ENCODE results near the gene KIF6.
A peak's percentile ranks its signal among the peaks of the same experiment; 100 is the strongest.

The KIF6 gene

DNA sequence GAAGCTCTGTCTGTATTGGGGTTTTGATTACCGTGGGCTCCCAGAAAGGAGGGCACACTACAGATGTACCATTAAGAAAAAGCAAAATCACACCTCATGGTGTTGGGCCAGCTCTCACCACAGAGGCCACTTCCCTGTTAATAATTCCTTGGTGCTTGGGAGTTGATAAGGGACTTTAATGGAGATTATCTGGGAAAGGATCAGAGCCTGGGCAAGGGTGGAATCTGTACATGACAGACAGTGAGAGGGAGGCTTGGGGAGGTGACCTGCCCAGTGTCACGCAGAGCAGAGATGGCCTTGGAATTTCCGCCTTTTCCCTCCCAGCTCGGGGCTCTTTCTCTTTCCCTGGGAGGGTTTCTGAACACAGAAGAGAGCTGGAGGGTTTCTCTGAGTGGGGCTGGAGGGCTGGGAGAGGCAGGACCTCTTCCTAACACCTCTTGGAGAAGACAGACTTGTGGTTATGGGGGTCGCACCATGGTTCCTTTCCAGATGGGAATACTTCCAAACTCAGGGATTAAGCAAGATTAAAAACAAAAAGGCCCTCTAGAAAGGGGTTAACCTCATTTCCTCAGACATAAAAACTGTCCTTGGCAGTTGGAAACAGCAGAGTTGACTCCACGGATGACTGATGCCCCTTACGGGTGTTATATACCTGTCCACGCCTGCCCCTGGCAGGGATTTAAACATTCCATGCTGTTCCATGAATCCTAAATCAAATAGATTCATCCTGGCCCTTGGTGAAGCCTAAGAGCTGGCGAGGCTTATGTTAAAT lies 385.9 kb downstream of the KIF6 start:
- DNase-seq = no peak

DNA sequence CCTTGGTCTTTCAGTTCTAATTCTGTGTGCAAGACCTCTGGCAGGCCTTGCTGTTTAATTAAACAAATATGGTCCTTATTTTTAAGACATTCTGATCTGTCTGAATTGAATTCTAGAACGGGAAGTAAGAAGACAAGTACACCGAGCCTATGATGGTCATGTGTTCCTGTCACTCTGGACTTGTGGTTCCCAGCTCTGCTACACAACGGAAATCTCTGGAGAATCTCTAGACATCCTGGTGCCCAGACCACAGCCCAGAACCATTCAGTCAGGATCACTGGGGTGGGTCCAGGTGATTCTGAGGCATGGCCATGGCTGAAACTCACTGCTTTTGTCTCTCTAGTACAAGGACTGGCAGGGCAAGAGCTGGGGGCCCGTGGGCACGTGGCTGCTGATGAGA lies 386.8 kb downstream of the KIF6 start:
- peak; percentile 81 for DNase-seq

DNA sequence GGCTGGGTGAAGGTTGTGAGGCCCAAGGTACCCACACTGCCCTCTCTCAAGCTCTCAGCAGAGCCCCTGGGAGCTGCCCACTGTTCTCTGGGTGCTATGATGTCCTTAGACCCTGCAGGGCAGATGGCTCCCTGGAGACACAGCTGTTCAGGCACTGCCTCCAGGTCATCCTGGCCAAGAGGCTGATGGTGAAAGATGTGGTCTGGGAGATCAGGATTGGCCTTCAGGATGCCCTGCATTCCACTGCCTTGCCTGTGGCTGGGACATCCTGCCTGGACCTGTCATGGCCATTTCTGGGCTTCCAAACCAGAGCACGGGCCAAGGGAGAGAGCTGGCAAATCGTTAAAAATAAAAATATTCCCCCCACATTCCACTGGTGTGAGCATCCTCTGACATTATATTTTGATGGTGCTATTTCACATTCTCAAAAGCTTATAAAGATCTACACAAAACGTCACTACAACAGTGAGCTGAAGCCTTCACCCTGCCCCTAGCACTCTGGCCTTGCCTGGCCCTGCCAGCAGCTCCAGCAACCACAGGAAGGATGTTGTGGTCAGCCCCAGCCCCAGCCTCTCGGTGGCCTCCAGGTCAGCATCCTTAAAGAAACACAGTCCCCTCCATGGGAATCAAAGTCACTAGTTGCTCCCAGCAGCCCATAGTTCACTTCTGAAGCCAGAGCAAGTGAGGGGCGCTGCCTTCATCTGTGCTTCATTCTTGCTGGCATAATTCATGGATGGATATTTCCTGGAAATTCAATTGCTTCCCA lies 389.2 kb downstream of the KIF6 start:
- DNase-seq = peak; percentile 89

DNA sequence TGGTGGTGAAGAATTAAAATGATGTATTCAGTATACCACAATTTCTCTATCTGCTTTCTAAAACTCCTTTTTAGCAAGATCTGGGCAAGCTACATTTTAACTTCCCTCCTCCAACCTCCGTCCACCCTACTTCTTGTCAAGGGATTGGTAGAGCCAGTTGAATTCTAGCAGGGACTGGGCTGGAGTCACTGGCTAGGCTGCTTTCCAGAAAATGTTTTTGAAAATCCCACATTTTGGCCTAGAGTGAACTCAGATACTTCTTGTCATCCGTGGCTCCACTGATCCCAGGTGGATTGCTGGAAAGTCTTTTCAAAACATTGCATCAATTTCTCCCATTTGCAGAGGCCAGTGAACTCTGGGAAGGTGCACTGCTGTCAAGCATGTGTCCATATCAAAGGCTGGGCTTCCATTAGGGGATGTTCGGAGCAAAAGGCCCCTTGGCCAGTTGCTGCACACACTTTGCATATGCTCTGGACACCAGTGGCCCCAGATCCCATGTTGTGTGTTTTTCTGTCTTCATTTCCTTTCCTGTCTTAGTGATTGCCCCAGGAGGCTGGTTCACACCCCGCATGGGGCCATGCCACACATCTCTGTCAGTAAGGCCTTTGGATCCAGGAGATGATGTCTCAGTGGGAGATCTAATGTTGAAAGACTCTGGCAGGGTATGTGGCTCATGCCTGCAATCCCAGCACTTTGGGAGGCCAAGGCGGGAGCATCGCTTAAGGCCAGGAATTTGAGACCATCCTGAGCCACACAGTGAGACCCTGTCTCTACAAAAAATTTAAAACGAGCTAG lies 391.4 kb downstream of the KIF6 start:
- DNase-seq = no peak

DNA sequence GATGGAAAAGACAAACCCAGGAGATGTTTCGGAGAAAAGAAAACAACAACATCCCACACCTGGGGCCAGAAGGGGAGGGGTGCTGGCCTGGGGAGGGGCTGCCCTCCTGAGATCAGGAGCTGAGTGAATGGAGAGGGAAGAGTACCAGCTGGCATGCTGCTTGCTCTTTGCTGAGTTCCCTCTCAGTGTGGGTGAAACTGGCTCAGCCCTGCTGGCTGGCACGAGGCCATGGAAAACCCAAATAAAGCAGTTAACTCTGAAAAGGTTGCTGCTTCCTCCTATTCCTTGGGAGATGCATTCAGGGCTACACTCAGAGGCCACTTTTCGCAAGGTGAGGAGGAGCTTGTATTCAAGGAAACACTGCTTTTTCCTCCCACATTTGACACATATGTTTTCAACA lies 394.7 kb downstream of the KIF6 start:
- DNase-seq = peak; percentile 76

DNA sequence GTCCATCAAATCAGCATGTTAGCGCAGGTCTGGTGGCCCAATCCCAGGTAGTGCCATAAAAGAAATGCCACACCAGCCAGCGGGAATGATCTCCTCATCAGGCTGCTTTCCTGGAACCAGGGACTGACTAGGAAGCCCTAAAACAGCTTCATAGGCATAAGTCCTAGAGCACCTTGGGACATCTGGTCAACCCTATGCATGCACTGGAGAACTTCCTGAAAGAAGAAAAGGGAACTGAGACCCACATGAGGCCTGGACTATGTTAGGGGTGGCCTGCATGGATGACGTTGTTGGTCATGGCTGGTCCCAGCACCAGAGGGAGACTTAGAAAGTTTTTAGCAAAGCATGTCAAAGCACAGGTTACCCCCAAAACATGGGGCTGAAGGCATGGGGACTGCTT lies 395.2 kb downstream of the KIF6 start:
- DNase-seq = peak; percentile 95

DNA sequence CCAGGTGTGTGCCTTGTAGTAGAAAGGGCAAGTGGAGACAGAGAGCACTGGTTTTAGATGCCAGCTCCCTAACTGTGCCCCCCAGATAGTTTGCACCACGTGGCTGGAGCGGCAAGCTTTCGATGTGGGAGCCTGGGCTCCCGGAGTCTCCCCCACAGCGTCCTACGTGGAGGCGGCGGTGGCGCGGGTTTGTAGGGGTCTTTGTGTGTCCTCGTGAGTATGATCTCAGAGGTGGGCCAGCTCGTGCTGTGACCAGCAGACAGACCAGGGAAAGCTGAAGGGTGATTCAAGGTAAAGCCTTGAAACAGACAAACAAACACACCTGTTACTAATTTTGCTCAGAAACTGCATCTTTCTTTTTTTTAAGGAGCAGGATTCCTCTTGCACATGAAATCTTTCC lies 397.1 kb downstream of the KIF6 start:
- no peak for DNase-seq

DNA sequence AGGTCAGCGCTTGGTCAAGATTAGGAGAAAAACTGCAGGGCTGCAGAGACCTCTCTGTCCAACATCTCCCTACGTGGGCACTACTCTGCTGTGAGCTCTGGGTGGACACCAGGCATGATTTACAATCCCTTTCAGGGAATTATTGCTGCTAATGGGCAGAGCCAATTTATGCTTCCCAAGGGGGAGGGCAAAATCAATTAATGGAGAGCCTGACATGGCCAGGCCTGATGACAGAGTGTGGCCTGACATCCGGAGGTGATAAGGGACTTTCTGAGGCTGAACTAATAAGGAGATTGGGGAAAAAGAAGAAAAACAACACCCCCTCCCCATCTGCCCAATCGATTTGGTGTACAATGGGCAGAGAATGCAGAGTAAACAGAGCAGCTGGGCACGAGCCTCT lies 397.7 kb downstream of the KIF6 start:
- DNase-seq = no peak

DNA sequence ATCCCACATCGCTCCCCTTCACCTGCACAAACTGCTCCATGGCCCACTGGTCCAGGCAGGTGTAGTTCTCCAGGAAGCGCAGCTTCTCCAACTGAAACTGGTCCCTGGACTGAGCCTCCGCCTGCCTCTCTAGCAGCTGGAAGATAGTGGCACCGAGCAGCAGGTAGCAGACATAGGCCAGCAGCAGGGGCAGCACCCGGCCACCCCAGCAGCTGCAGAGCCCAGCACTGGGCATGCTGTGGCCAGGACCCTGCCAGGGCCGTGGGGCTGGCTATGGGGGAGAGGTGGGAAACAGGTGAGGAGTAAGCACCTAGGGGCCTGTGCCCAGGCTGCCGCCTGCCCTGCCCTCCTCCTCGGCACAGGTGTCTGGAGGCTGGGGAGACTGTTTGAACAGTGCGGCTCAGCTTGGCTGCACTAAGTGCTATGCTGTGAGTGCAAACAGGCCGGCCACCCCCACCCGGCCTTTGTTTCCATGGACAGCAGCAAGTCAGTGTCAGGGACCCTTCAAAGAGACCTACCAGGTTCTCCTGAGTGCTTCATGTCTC lies 402.8 kb downstream of the KIF6 start, which contains the start of gene KCNK16:
TSS of gene KCNK16 (minus strand) at position 397 of the 545 bp plus-strand sequence. CDS start at position 235, 162 bp downstream.
- no peak for DNase-seq

DNA sequence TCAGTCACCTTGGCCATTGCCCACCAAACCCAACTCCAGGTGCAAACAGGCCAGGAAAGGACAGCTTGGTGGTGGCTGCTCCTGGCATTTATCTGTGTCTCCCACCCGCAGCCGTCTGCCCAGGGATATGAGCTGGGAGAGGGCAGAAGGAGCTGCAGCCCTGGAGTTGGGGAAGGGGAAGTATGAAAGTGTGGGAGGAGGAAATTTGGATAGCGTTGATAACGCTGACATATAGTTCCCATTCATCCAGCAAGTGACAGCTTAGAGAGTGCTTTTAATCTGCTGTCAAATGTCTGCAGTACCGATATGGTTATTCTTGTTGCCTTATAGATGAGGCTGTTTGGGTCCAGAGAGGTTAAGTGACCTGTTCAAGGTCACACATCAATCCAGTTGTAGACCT lies 403.4 kb downstream of the KIF6 start:
- DNase-seq = no peak

DNA sequence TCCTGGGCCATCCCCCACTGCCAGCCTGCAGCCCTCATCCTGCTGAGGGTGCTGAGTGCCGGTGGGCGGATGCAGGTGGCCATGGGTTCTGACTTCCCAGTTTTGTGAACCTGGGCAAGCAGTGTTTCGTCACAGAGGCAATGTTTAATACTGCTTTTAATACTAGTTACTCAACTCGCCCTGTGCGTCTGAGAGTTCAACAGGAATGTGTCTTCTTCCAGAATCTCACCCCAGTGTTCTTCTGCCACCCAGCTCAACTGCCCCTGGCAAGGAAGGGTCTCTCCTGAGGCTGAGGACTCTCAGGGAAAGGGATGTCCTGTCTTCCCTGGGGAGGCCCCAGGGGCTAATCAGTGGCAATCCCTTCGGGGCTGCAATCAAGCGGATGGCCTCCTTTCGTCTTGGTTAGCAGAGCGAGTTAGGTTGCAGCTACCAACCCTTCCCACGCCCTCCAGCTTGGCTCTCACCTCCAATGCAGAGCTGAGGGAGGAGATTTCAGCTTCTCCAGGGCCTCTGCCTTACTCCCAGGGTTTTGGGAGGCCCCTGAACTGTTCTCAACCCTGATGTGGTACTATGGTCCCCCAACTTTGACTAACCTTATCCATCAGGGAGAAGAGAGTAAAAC lies 404.7 kb downstream of the KIF6 start:
- no peak for DNase-seq

DNA sequence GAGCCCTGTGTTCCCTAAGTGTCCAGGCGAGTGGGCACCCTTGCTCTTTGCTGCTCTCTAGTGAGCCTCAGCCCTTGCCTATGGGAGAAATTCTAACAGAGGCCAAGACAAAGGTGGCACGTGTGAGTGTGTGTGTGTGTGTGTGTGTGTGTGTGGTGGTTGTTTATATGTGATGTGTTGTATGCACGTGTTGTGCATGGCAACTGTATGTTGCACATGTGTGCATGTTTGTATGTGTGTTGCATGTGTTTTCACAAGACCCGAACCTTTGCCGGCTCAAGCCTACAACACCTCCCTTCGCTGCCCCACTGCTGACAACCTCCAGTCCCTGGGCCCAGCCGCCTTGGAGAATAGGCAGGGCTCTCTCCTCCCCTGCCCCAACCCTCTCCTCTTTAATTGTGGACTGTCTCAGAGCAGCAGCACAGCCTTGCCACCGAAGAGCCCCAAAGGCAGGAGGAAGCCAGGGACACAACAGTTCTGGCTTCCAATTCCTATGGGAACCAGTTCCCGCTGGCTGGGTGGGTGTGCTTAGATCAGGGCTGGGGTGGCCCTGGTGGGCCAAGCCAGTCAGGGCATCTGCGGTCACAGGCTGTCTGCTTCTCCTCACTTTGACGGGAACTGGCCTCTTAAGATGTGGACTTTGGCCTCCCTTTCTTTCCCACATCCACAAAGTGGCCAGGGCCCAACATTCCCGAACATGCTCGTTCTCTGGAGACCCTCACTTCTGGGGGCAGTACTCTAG lies 405.4 kb downstream of the KIF6 start:
- DNase-seq = no peak

DNA sequence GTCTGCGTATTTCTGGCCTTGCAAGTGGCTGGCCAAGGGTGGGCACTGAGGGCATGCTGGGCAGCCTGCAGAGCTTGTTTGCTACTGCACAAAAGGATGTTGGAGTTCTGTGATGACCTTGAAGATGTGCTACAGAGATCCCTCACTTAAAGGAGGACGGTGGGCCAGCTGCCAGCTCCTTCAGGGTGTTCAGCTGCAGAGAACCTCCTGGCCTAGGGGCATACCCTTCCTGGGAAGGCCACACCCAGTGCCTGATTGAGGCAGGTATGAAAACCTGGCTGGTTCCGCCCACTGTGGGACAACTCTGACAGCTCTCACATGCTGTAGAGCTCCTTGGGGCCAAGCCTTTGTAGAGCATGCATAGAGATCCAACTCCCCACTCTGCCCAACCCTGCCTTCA lies 408.0 kb downstream of the KIF6 start:
- DNase-seq = no peak

DNA sequence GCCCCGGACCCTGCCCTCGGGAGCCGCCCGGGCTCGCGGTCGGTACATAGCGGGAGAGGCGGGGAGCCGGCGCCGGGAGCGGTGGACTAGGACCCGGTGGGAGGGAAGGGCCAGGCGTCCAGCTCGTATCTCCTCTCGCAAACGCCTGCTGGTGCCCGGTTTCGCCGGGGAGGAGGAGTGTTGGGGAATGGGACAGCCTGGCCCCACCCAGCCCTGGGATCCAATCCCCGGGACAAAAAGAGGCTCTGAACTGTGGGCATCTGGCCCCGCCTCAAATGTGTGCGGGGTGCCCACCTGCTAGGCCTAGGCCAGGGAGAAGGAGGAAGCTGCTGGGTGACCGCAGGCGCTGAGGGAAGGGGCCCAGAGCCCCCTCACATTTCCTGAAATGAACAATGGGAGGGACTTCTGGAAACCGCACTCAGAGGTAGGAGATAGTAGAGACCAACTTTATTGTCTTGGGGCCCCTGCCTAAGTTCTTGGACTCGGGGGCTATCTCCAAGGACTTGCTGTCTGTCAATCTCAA lies 410.9 kb downstream of the KIF6 start, which contains the start of gene KCNK17:
TSS of gene KCNK17 (minus strand) at position 147 of the 523 bp plus-strand sequence. CDS start at position 48, 99 bp downstream.
- peak; percentile 59 for DNase-seq

DNA sequence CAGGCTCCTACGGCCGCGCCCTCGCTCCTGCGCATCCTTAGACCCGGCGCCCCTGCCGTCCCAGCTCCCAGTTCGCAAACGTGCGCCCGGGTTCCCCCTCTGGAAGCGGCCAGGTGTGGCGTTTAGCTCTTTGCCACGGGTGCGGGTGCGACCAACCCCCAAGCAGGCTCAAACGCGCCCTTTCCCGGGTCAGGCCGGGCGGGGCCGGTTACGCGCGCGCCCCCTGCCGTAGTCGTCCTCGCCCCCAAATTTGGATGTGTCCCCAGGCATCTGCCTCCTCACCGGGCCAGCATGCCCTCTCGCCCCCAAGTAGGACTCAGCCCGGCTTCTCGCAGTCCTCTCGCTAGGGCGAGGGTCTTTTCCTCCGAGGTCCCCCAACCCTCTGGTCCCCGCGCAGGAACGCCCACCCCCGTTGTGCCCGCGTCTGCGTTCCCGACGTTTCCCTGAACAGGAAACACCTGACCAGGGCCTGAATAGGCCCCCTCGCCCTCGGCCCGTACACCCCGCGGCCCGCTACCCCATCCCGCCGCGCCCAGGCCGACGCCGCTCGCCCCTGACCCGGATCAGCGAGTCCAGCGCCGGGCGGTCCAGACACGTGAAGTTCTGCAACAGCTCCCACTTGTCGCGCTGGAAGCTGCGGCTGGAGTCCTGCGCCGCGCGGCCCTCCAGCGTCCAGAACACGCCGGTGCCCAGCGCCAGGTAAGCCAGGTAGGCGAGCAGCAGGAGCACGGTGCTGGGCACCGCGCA lies 411.5 kb downstream of the KIF6 start:
- DNase-seq = no peak

DNA sequence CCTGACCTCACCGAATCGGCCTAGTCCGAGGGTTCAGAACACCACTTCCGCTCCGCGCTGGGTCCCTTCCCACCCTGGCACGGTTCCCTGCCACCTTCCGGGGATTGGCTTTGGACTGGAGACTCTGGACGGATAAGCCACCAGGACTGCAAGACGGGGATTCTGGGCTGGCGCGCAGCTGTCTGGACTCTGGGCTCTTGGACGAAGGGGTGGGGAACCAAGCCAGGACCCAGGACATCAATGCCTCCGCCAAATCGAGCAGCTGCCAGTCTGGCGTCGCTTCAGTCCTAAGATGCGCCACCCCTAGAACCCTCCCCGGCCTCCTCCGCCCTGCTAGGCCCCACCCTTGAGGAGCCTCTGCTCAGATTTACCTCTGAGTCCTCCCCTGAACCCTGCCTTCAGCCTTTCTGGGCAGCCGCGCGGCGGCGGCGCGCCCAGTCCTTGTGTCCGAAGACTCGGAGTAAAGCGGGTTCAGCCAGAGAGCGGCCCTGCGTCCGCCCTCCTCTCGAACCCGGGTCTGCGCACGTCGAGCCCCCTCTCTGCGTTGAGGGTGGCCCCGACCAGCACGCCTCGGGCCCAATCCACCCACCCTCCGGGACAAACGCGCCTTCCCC lies 412.2 kb downstream of the KIF6 start:
- no peak for DNase-seq

DNA sequence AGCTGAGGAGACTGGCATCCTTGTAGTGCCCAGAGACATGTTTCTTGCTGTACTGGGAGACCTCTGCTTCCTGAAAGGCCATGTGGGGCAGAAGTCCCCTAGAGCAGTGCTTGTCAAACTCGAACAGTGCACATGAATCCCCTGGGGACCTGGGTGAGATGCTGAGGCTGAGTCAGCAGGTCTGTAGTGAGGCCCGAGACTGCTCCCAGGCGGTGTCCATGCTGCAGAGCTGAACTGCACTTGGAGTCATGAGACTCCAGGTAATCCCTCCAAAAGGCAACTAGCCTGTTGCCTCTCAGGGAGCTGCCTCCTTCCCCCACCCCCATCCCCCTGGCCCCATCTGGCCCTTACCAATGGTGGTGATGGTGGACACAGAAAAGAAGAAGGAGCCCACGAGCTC lies 414.7 kb downstream of the KIF6 start:
- no peak for DNase-seq

DNA sequence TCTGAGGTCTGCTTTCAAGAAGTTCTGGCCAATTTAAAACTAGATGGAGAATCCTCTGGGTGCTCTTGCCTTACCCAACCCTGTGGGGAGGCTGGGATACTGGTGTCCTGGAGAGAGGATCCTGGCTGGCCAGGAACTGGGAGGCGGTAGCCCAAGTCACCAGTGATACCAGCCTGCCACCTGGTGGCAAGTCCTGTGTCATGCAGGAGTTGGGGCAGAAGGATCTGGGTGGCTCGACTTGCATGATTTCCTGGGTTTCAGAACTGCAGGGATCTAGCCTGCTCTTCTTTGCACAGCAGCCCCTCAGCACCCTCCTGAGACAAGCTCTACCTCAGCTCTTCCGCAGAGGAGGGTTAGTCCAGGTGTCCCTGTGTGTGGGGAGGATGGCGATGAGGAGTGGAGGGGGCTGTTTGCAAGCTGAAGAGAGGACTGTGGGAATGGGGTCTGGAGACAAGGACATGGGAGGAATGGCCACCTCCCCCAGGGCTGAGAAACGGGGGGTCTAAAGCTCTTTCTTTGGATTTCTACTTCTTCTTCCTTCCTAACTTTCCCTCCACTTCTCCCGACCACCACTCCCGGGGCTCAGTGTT lies 415.2 kb downstream of the KIF6 start:
- DNase-seq = peak; percentile 49

DNA sequence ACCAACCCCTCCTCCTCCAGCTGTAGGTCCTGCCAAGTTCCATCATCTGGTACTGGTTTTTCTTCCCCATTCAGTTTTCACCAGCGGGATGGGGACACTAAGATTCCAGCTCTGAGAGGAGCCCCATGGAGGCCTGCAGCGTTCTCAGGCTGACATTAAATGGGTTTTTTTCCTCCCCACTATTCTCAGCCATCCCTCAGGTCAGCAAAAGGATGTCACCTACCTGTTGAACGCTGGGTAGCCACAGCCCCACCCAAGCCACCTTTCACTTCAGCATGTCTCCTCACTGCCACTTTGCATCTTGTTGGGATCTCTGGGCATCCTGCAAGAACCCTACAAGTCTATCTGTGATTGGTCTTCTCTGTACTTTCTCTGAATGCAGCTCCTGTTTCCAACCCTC lies 417.7 kb downstream of the KIF6 start:
- no peak for DNase-seq

DNA sequence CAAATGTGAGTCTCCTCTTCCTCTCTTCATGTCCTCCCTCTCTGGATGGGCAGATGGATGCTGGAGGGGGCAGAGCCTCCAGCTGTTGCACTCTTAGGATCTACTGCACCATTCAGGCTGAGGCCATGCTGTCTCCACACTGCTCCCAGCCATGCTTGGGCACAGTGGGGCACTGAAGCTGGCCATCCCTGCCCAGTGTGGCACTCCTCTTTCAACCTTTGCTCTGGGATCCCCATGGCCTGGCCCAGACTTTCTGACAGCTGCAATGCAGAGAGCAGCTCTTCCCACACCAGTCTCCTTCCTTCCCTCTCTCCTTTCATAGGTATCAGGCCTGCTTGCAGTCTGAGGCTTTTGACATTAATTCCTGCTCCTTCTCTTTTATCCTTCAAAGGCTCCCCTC lies 420.3 kb downstream of the KIF6 start:
- DNase-seq = no peak
